NCI-H82 treated with DMSO at 0.1 percent for 48 hours (cell line): ENCODE data around the gene TMEM178A.
A peak's percentile ranks its signal among the peaks of the same experiment; 100 is the strongest.

ENCODE experiments used
- DNase-seq: peaks from one replicate; lab custom pipeline; 2025; ENCODE audit not compliant: unreplicated experiment; lab: John Stamatoyannopoulos, UW

The TMEM178A gene

GRCh38 chr2:39676342-39676741 lies 10.6 kb downstream of the TMEM178A start:
- no peak for DNase-seq

GRCh38 chr2:39678170-39678569 lies 12.5 kb downstream of the TMEM178A start:
- DNase-seq = no peak

- DNase-seq = no peak
These were observed 14.1 kb downstream of the TMEM178A start for GRCh38 chr2:39679805-39680204.

GRCh38 chr2:39682066-39682692 lies 16.5 kb downstream of the TMEM178A start:
- no peak for DNase-seq

GRCh38 chr2:39683022-39683699 lies 17.4 kb downstream of the TMEM178A start:
- DNase-seq = no peak

GRCh38 chr2:39684464-39684863 lies 18.7 kb downstream of the TMEM178A start:
- DNase-seq = no peak

GRCh38 chr2:39685126-39685525 lies 19.4 kb downstream of the TMEM178A start:
- DNase-seq = no peak

GRCh38 chr2:39686456-39686855 lies 20.7 kb downstream of the TMEM178A start:
- no peak for DNase-seq

GRCh38 chr2:39688181-39688580 lies 22.5 kb downstream of the TMEM178A start:
- no peak for DNase-seq

GRCh38 chr2:39689272-39689841 lies 23.6 kb downstream of the TMEM178A start:
- no peak for DNase-seq

GRCh38 chr2:39689876-39690275 lies 24.2 kb downstream of the TMEM178A start:
- DNase-seq = no peak

GRCh38 chr2:39693245-39693644 lies 27.5 kb downstream of the TMEM178A start:
- DNase-seq = no peak

- peak; percentile 24 for DNase-seq
These were observed 30.4 kb downstream of the TMEM178A start for GRCh38 chr2:39696101-39696553.

- DNase-seq = no peak
These were observed 31.1 kb downstream of the TMEM178A start for GRCh38 chr2:39696838-39697237.

GRCh38 chr2:39697454-39697853 lies 31.7 kb downstream of the TMEM178A start:
- no peak for DNase-seq

- DNase-seq = no peak
These were observed 35.4 kb downstream of the TMEM178A start for GRCh38 chr2:39701137-39701536.

GRCh38 chr2:39703181-39703872 lies 37.6 kb downstream of the TMEM178A start:
- DNase-seq = no peak

GRCh38 chr2:39704540-39704939 lies 38.8 kb downstream of the TMEM178A start:
- no peak for DNase-seq

- DNase-seq = no peak
These were observed 39.9 kb downstream of the TMEM178A start for GRCh38 chr2:39705638-39706037.

- no peak for DNase-seq
These were observed 40.6 kb downstream of the TMEM178A start for GRCh38 chr2:39706312-39706711.

- no peak for DNase-seq
These were observed 41.2 kb downstream of the TMEM178A start for GRCh38 chr2:39706945-39707344.

- DNase-seq = no peak
These were observed 42.3 kb downstream of the TMEM178A start for GRCh38 chr2:39708003-39708402.
